H1 (cell line): Measurements from ENCODE around the gene CIROP. TPM values are rescaled to one million over a fixed set of nuclear protein-coding genes. Genes with fewer than 3 reads are reported as not detected.

Experiments
- CTCF ChIA-PET: fragments of 300-600 bp; sonication (Branson Sonifier 250); formaldehyde crosslinking; loops from one replicate; lab custom pipeline; 2021; ENCODE audit not compliant: partially characterized antibody; lab: Charles Lee
- POLR2A ChIA-PET: fragments of 300-600 bp; sonication (Branson Sonifier 250); formaldehyde crosslinking; loops from one replicate; lab custom pipeline; 2021; ENCODE audit warnings: inconsistent platforms; ENCODE audit not compliant: partially characterized antibody; lab: Charles Lee
- DNase-seq, 2 experiments: peaks; one replicate each; pipeline versions ENCODE4 v3.0.0 to v3.0.0-alpha.2; 2010 to 2022; ENCODE audit warnings: low spot score in 2 of 2, low read depth in 1 of 2, mixed read lengths in 1 of 2
- FAIRE-seq: peaks from 2 replicates; lab custom pipeline; 2011; peaks lifted over from hg19 to GRCh38; lab: Jason Lieb, UNC
- H2AFZ ChIP-seq: 2 replicates; pipeline ENCODE4 v1.8.1; 2012; ENCODE audit warnings: low read length, inconsistent platforms
- H2AK5ac ChIP-seq: 2 replicates; pipeline ENCODE4 v1.6.1; 2013; ENCODE audit warnings: low read depth, low read length
- H2BK120ac ChIP-seq: replicated peaks from 2 replicates; pipeline ENCODE3; 2013; ENCODE audit warnings: low read depth, low read length, inconsistent platforms
- H2BK12ac ChIP-seq: 2 replicates; pipeline ENCODE4 v1.6.1; 2013; ENCODE audit warnings: low read depth, low read length
- H2BK15ac ChIP-seq: 2 replicates; pipeline ENCODE4 v1.6.1; 2013; ENCODE audit warnings: low read length
- H2BK20ac ChIP-seq: 2 replicates; pipeline ENCODE4 v1.6.1; 2013; ENCODE audit warnings: low read length
- H2BK5ac ChIP-seq: 2 replicates; pipeline ENCODE4 v1.6.1; 2013; ENCODE audit warnings: low read depth, low read length
- H3K14ac ChIP-seq: 2 replicates; pipeline ENCODE4 v1.6.1; 2013; ENCODE audit warnings: inconsistent platforms; ENCODE audit not compliant: insufficient read length
- H3K18ac ChIP-seq: 2 replicates; pipeline ENCODE4 v1.6.1; 2013; ENCODE audit warnings: low read length; ENCODE audit errors: extremely low read depth
- H3K23ac ChIP-seq: 2 replicates; pipeline ENCODE4 v1.6.1; 2013; ENCODE audit warnings: inconsistent platforms; ENCODE audit not compliant: insufficient read length
- H3K23me2 ChIP-seq: 2 replicates; pipeline ENCODE4 v1.6.1; 2013; ENCODE audit warnings: low read depth, low read length
- H3K27ac ChIP-seq: 2 replicates; pipeline ENCODE4 v1.6.1; 2011; ENCODE audit warnings: low read depth, low read length, inconsistent platforms
- H3K27me3 ChIP-seq, 4 experiments: replicated peaks in 1 of 4; 1 replicate in 1 of 4; 2 replicates in 3 of 4; pipeline versions ENCODE4 v1.6.1 to v1.8.1; 2011 to 2013; ENCODE audit warnings: low read length in 3 of 4, mild to moderate bottlenecking in 3 of 4, inconsistent platforms in 2 of 4, mixed read lengths in 2 of 4, moderate library complexity in 1 of 4; ENCODE audit not compliant: control insufficient read depth in 3 of 4, insufficient read depth in 3 of 4; ENCODE audit errors: extremely low read depth in 1 of 4
- H3K36me3 ChIP-seq, 4 experiments: 2 replicates each; pipeline versions ENCODE4 v1.6.1 to v1.8.1; 2011 to 2013; ENCODE audit warnings: mild to moderate bottlenecking in 4 of 4, low read length in 3 of 4, moderate library complexity in 2 of 4, control low read depth in 1 of 4, inconsistent platforms in 1 of 4; ENCODE audit not compliant: insufficient read depth in 4 of 4, control insufficient read depth in 2 of 4
- H3K4ac ChIP-seq: replicated peaks from 2 replicates; pipeline ENCODE3; 2013; ENCODE audit warnings: low read length, low read depth, mixed read lengths, inconsistent platforms; ENCODE audit not compliant: insufficient read length
- H3K4me1 ChIP-seq, 4 experiments: replicated peaks in 1 of 4; 1 replicate in 1 of 4; 2 replicates in 3 of 4; pipeline versions ENCODE4 v1.6.1 to v1.8.1; 2011 to 2013; ENCODE audit warnings: low read length in 3 of 4, inconsistent platforms in 2 of 4, mixed read lengths in 1 of 4; ENCODE audit not compliant: insufficient read depth in 4 of 4, control insufficient read depth in 3 of 4
- H3K4me2 ChIP-seq, 2 experiments: 2 replicates each; pipeline versions ENCODE4 v1.6.1 to v1.8.1; 2011 to 2013; ENCODE audit warnings: low read depth in 2 of 2, low read length in 2 of 2, control low read depth in 1 of 2, inconsistent platforms in 1 of 2, mild to moderate bottlenecking in 1 of 2; ENCODE audit not compliant: insufficient read depth in 1 of 2
- H3K4me3 ChIP-seq, 4 experiments: fragments of 200-600, 300-600 bp in 1 of 4; sonication (generic), shearing (Covaris generic), sonication (Bioruptor Twin) in 1 of 4; 2 replicates each; pipeline versions ENCODE4 v1.5.1 to v1.8.1; 2011 to 2016; ENCODE audit warnings: low read length in 4 of 4, low read depth in 3 of 4, control low read depth in 2 of 4, inconsistent platforms in 2 of 4, mild to moderate bottlenecking in 2 of 4, mixed read lengths in 1 of 4, moderate library complexity in 1 of 4; ENCODE audit not compliant: insufficient read depth in 2 of 4; ENCODE audit errors: extremely low read depth in 1 of 4
- H3K56ac ChIP-seq: replicated peaks from 2 replicates; pipeline ENCODE3; 2013; ENCODE audit warnings: low read depth, mild to moderate bottlenecking, mixed read lengths, low read length, inconsistent platforms; ENCODE audit not compliant: insufficient read length
- H3K79me1 ChIP-seq: 2 replicates; pipeline ENCODE4 v1.6.1; 2013; ENCODE audit warnings: low read depth, low read length, control low read depth
- H3K79me2 ChIP-seq, 2 experiments: 2 replicates each; pipeline versions ENCODE4 v1.6.1 to v1.8.1; 2012 to 2013; ENCODE audit warnings: low read length in 2 of 2, mild to moderate bottlenecking in 2 of 2, inconsistent platforms in 1 of 2; ENCODE audit not compliant: insufficient read depth in 2 of 2, control insufficient read depth in 1 of 2
- H3K9ac ChIP-seq, 4 experiments: replicated peaks in 1 of 4; 1 replicate in 1 of 4; 2 replicates in 3 of 4; pipeline versions ENCODE4 v1.6.1 to v1.8.1; 2011 to 2013; ENCODE audit warnings: low read depth in 3 of 4, low read length in 3 of 4, control low read depth in 2 of 4, mild to moderate bottlenecking in 2 of 4, moderate library complexity in 2 of 4, inconsistent platforms in 1 of 4; ENCODE audit errors: extremely low read depth in 1 of 4
- H3K9me3 ChIP-seq, 2 experiments: 2 replicates each; pipeline versions ENCODE4 v1.6.1 to v1.8.1; 2012 to 2013; ENCODE audit warnings: mild to moderate bottlenecking in 2 of 2, moderate library complexity in 2 of 2, control low read depth in 1 of 2, inconsistent platforms in 1 of 2, low read depth in 1 of 2, low read length in 1 of 2, mixed read lengths in 1 of 2; ENCODE audit not compliant: insufficient read depth in 2 of 2
- H4K20me1 ChIP-seq, 2 experiments: replicated peaks in 1 of 2; 2 replicates each; pipeline versions ENCODE3 to v1.8.1; 2011 to 2013; ENCODE audit warnings: inconsistent platforms in 2 of 2, low read length in 2 of 2, mild to moderate bottlenecking in 1 of 2; ENCODE audit not compliant: insufficient read depth in 2 of 2, control insufficient read depth in 1 of 2
- H4K5ac ChIP-seq: 2 replicates; pipeline ENCODE4 v1.6.1; 2013; ENCODE audit warnings: low read length, low read depth, mixed read lengths, inconsistent platforms; ENCODE audit not compliant: insufficient read length
- H4K8ac ChIP-seq: 2 replicates; pipeline ENCODE4 v1.8.0; 2013; ENCODE audit warnings: mild to moderate bottlenecking, moderate library complexity, low read length, inconsistent platforms; ENCODE audit not compliant: insufficient read depth; ENCODE audit errors: extremely low read depth
- H4K91ac ChIP-seq: replicated peaks from 2 replicates; pipeline ENCODE3; 2013; ENCODE audit warnings: low read length, mixed read lengths, inconsistent platforms; ENCODE audit not compliant: insufficient read length
- CBX5 ChIP-seq: fragments of 300-800, 300-1000 bp; sonication (generic); IDR thresholded peaks from 2 replicates; pipeline ENCODE4 v1.7.1; 2016; ENCODE audit warnings: antibody characterized with exemption, low read length, low read depth
- EZH2 ChIP-seq: fragments of 200-600 bp; sonication (generic); IDR thresholded peaks from 2 replicates; pipeline ENCODE4 v1.7.1; 2012; ENCODE audit warnings: low read depth, mild to moderate bottlenecking, moderate library complexity, low read length, inconsistent platforms; ENCODE audit not compliant: severe bottlenecking
- FOSL1 ChIP-seq: IDR thresholded peaks from 2 replicates; pipeline ENCODE4 v1.6.1; 2011; ENCODE audit warnings: mild to moderate bottlenecking, low read depth, low read length, moderate library complexity; ENCODE audit not compliant: insufficient read depth
- JUND ChIP-seq: IDR thresholded peaks from 2 replicates; pipeline ENCODE4 v1.6.1; 2011; ENCODE audit warnings: mild to moderate bottlenecking, improper control_type of control experiment, low read length
- KDM5A ChIP-seq: fragments of 200-600 bp; IDR thresholded peaks from 2 replicates; pipeline ENCODE4 v1.7.1; 2012; ENCODE audit warnings: mild to moderate bottlenecking, low read length, inconsistent platforms, mixed read lengths
- POLR2AphosphoS5 ChIP-seq: IDR thresholded peaks from 2 replicates; pipeline ENCODE4 v1.6.1; 2011; ENCODE audit warnings: low read depth, low read length
- RBBP5 ChIP-seq: IDR thresholded peaks from 2 replicates; pipeline ENCODE4 v1.7.1; 2012; ENCODE audit warnings: low read depth, mild to moderate bottlenecking, inconsistent platforms, low read length, moderate library complexity, borderline replicate concordance
- RNF2 ChIP-seq: fragments of 200-900, 300-1000 bp; sonication (generic); IDR thresholded peaks from 2 replicates; pipeline ENCODE4 v1.7.1; 2016; ENCODE audit warnings: borderline replicate concordance, low read depth, mild to moderate bottlenecking, antibody characterized with exemption, low read length; ENCODE audit not compliant: poor library complexity, severe bottlenecking; ENCODE audit errors: missing control alignments
- SIN3A ChIP-seq, 2 experiments: IDR thresholded peaks in 1 of 2; conservative IDR thresholded peaks in 1 of 2; 2 replicates each; pipeline ENCODE4 v1.6.1; 2011 to 2012; ENCODE audit warnings: low read length in 2 of 2, improper control_type of control experiment in 1 of 2, low read depth in 1 of 2, mild to moderate bottlenecking in 1 of 2
- SIX5 ChIP-seq: IDR thresholded peaks from 2 replicates; pipeline ENCODE4 v1.6.1; 2011; ENCODE audit warnings: mild to moderate bottlenecking, low read depth, low read length
- USF2 ChIP-seq: IDR thresholded peaks from 2 replicates; pipeline ENCODE4 v1.6.1; 2011; ENCODE audit warnings: low read length, improper control_type of control experiment
- ZNF274 ChIP-seq: IDR thresholded peaks from 2 replicates; pipeline ENCODE4 v1.7.0; 2012; ENCODE audit warnings: low read length, borderline replicate concordance; ENCODE audit errors: extremely low read depth
- WGBS, 2 experiments: shearing (Covaris generic) in 1 of 2; methylation state at CpG; one replicate each; pipeline versions ENCODE4 v1.1.6 to v1.1.7; 2013 to 2015; ENCODE audit warnings: low lambda C conversion rate in 2 of 2, mixed read lengths in 2 of 2, inconsistent platforms in 1 of 2, low coverage in 1 of 2, missing lambda C conversion rate in 1 of 2; ENCODE audit not compliant: insufficient replicate concordance in 2 of 2, insufficient coverage in 1 of 2, insufficient read length in 1 of 2; ENCODE audit errors: extremely low coverage in 1 of 2, missing lambda C conversion rate in 1 of 2; 5-methylcytosine and 5-hydroxymethylcytosine counted together
- polyA plus RNA-seq, 7 experiments: library from polyadenylated mRNA; depleted of rRNA in 3 of 7; stranded (reverse) in 5 of 7; unstranded in 2 of 7; fragments of >200 nt in 5 of 7; fragments of 200-250 nt in 2 of 7; gene quantifications; 1 replicate in 5 of 7; 2 replicates in 1 of 7; 4 replicates in 1 of 7; pipeline versions ENCODE4 v1.2.1 to v1.2.3, GENCODE V29; 2011 to 2013; ENCODE audit warnings: missing spikeins in 2 of 7, mixed read lengths in 2 of 7
- total RNA-seq: library from RNA; stranded (reverse); fragmentation: NEBNext Ultra II Directional; extraction: Animal tissue kit (Norgen Biotek cat#: 25700); gene quantifications from 2 replicates; pipeline ENCODE4 v1.2.1, GENCODE V29; 2021

CIROP gene
- total and polyA plus RNA-seq, 2 of the 8 experiments (the other 6 are each of a cell fraction or from before 2014, with no cell fraction given), result 0.06 TPM; not detected in 1

- no peak overlapping the region for H2AK5ac ChIP-seq
- H2BK12ac ChIP-seq, result no peak overlapping the region
- H3K18ac ChIP-seq, result no peak overlapping the region
- peaks cover 0 to 1% (median 0%) of the 10 kb centered on the region in 4 experiments; a peak in 2 of 7 replicates for H3K4me1 ChIP-seq
- no peak overlapping the region for H2AFZ ChIP-seq
- no peak overlapping the region for H3K4me3 ChIP-seq
- DNase-seq (no peak), FAIRE-seq (no peak)
- H4K8ac ChIP-seq, result no peak overlapping the region; the same call in 1 of the 2 replicates
- no peak overlapping the region for H2BK20ac ChIP-seq
- H3K36me3 ChIP-seq, result peaks cover 34 to 80% (median 68%) of the 10 kb centered on the region in 4 experiments
- H3K27me3 ChIP-seq, result no peaks in the 10 kb centered on the region
- H2BK5ac ChIP-seq, result no peak overlapping the region
- H3K9ac ChIP-seq, result no peak overlapping the region
- H4K91ac ChIP-seq, result no peak overlapping the region
- no peak overlapping the region for H2BK15ac ChIP-seq
- H3K56ac ChIP-seq, result no peak overlapping the region
- H3K23me2 ChIP-seq, result no peaks in the 10 kb centered on the region; the same call in 1 of the 2 replicates
- H3K79me1 ChIP-seq, result no peaks in the 10 kb centered on the region
- H3K23ac ChIP-seq, result no peak overlapping the region
- CTCF ChIA-PET, result interaction anchor here (0.6 to 4.7 kb wide), 29 partner anchors 9 to 302 kb away, joined by 3 to 56 read pairs (median 5); partner anchors contain the start of genes ACIN1, C14orf119, PSMB11 and RNF212B
- no peak overlapping the region for H4K5ac ChIP-seq
- H3K79me2 ChIP-seq, result peaks cover 4 to 10% of the 10 kb centered on the region in 2 experiments; a peak in 1 of 4 replicates
- no peak overlapping the region for H3K4me2 ChIP-seq
- 91% methylated on average over 5 of the region's 5 CpGs; no CpG with 5 or more reads in 1 of the 2 experiments for WGBS, 2 experiments
- peaks cover 1 to 12% of the 10 kb centered on the region in 2 experiments for H4K20me1 ChIP-seq
- H3K27ac ChIP-seq, result no peak overlapping the region
- H3K9me3 ChIP-seq, result no peaks in the 10 kb centered on the region; a peak in 1 of 4 replicates
- POLR2A ChIA-PET, result interaction anchor here (0.6 to 4.6 kb wide), 11 partner anchors 10 to 144 kb away, joined by 3 to 24 read pairs (median 4); partner anchors contain the start of genes ACIN1 and C14orf119
- H3K14ac ChIP-seq, result no peak overlapping the region
- no peak overlapping the region for H2BK120ac ChIP-seq
- H3K4ac ChIP-seq, result no peak overlapping the region
- TF ChIP-seq SIX5 (no peak), ZNF274 (no peak), RBBP5 (no peak), FOSL1 (no peak), POLR2AphosphoS5 (no peak), SIN3A (conservative IDR thresholded peaks at IDR 0.05 in 1 of 2, IDR thresholded peaks at IDR 0.05 in 1 of 2; ENCODE audit: low read depth in 1 of 2, low read length in 2 of 2) (no peak), JUND (no peak), USF2 (no peak), CBX5 (no peak), RNF2 (no peak), EZH2 (no peak), KDM5A (no peak)
Measured at GRCh38 chr14:23077962-23078361, 26.8 kb downstream of the CIROP start.
